HG02938 (cell line): ENCODE results near the gene SIGMAR1.
A peak's percentile ranks its signal among the peaks of the same experiment; 100 is the strongest.

Experiments used
- ATAC-seq: cut with Tn5 transposase; IDR thresholded peaks from one replicate; pipeline ENCODE4 v1.9.1; 2021; ENCODE audit warnings: mild to moderate bottlenecking, moderate library complexity; ENCODE audit not compliant: unreplicated experiment

SIGMAR1 gene

GRCh38 chr9:34637356-34638137 is at the start of gene SIGMAR1:
Gene SIGMAR1, minus strand, starts transcription at chr9:34637787. Its CDS starts 90 bp downstream, at chr9:34637697.
- ATAC-seq, result peak; percentile 85

- ATAC-seq, result no peak
Observed at GRCh38 chr9:34686732-34687131, 49.1 kb upstream of the SIGMAR1 start.

- no peak for ATAC-seq
Observed at GRCh38 chr9:34686231-34686630, 48.6 kb upstream of the SIGMAR1 start.

GRCh38 chr9:34685591-34685990 is 48.0 kb upstream of the SIGMAR1 start:
- no peak for ATAC-seq

GRCh38 chr9:34684816-34685215 is 47.2 kb upstream of the SIGMAR1 start:
- ATAC-seq, result no peak

- no peak for ATAC-seq
Observed at GRCh38 chr9:34684145-34684544, 46.6 kb upstream of the SIGMAR1 start.

- ATAC-seq, result no peak
Observed at GRCh38 chr9:34675869-34676268, 38.3 kb upstream of the SIGMAR1 start.

GRCh38 chr9:34675048-34675714 is 37.6 kb upstream of the SIGMAR1 start:
- ATAC-seq, result no peak

GRCh38 chr9:34674440-34674839 is 36.9 kb upstream of the SIGMAR1 start:
- no peak for ATAC-seq

- no peak for ATAC-seq
Observed at GRCh38 chr9:34671307-34671706, 33.7 kb upstream of the SIGMAR1 start.

- no peak for ATAC-seq
Observed at GRCh38 chr9:34669809-34670562, 32.4 kb upstream of the SIGMAR1 start.

GRCh38 chr9:34665381-34666250 is 28.0 kb upstream of the SIGMAR1 start:
- peak; percentile 48 for ATAC-seq

GRCh38 chr9:34665067-34665380 is 27.4 kb upstream of the SIGMAR1 start:
- ATAC-seq, result no peak

GRCh38 chr9:34664281-34665066 is 26.9 kb upstream of the SIGMAR1 start:
- peak; percentile 58 for ATAC-seq

- no peak for ATAC-seq
Observed at GRCh38 chr9:34663303-34663605, 25.7 kb upstream of the SIGMAR1 start.

GRCh38 chr9:34662526-34663302 is 25.1 kb upstream of the SIGMAR1 start, which contains the start of gene CCL27:
Gene CCL27, minus strand, starts transcription at chr9:34662657. Its CDS starts 24 bp downstream, at chr9:34662633.
- no peak for ATAC-seq

- no peak for ATAC-seq
Observed at GRCh38 chr9:34659592-34660253, 22.1 kb upstream of the SIGMAR1 start.

GRCh38 chr9:34658461-34658860 is 20.9 kb upstream of the SIGMAR1 start:
- ATAC-seq, result no peak

- ATAC-seq, result no peak
Observed at GRCh38 chr9:34656992-34657391, 19.4 kb upstream of the SIGMAR1 start.
